Keratinocyte (primary cell): ENCODE data around the gene TIAL1.

ENCODE experiments used
- CTCF ChIP-seq, 3 experiments: IDR thresholded peaks in 1 of 3; conservative IDR thresholded peaks in 1 of 3; optimal IDR thresholded peaks in 1 of 3; 2 replicates in 2 of 3; 3 replicates in 1 of 3; pipeline versions ENCODE3 to v1.5.1; 2011; ENCODE audit warnings: low read length in 3 of 3, mild to moderate bottlenecking in 3 of 3, moderate library complexity in 2 of 3, control low read depth in 1 of 3, inconsistent platforms in 1 of 3; ENCODE audit not compliant: insufficient read depth in 2 of 3; ENCODE audit errors: extremely low read depth in 1 of 3
- EZH2 ChIP-seq: IDR thresholded peaks from one replicate; pipeline ENCODE4 v1.6.1; 2012; ENCODE audit warnings: inconsistent platforms, mild to moderate bottlenecking, low read length, moderate library complexity

- no peak for TF ChIP-seq CTCF (optimal IDR thresholded peaks at IDR 0.05 in 1 of 3, IDR thresholded peaks at IDR 0.05 in 1 of 3, conservative IDR thresholded peaks at IDR 0.05 in 1 of 3; ENCODE audit: extremely low read depth in 1 of 3, insufficient read depth in 2 of 3, low read length in 3 of 3)
- TF ChIP-seq EZH2: no peak
Measured at GRCh38 chr10:119542357-119542987, 54.3 kb downstream of the TIAL1 start, which contains the start of gene RGS10.
